K562 (cell line): Measurements from ENCODE around the gene TMPRSS5. TPM values are rescaled to one million over a fixed set of nuclear protein-coding genes. Genes with fewer than 3 reads are reported as not detected.

ENCODE experiments used
- ARNT ChIP-seq, 2 experiments: fragments of 450-650 bp; IDR thresholded peaks; 2 replicates each; pipeline ENCODE4 v1.6.1; 2016; ENCODE audit warnings: mild to moderate bottlenecking in 1 of 2
- CBFA2T2 ChIP-seq: fragments of 450-650 bp; conservative IDR thresholded peaks from 2 replicates; pipeline ENCODE4 v1.6.1; 2017; ENCODE audit warnings: mild to moderate bottlenecking
- CEBPZ ChIP-seq: fragments of 150-350 bp; IDR thresholded peaks from 2 replicates; pipeline ENCODE4 v1.6.1; 2014; ENCODE audit warnings: low read depth, mild to moderate bottlenecking, low read length, borderline replicate concordance
- ERF ChIP-seq: fragments of 450-650 bp; formaldehyde crosslinking; IDR thresholded peaks from 2 replicates; pipeline ENCODE4 v1.4.0; 2020; ENCODE audit warnings: mild to moderate bottlenecking, mixed read lengths
- GABPA ChIP-seq: fragments of 200-800 bp; sonication (Bioruptor generic); conservative IDR thresholded peaks from 2 replicates; pipeline ENCODE4 v1.6.1; 2016; ENCODE audit warnings: low read depth, missing genetic modification characterization, missing compliant biosample characterization
- HDGF ChIP-seq: fragments of 450-650 bp; IDR thresholded peaks from 2 replicates; pipeline ENCODE4 v1.6.1; 2016
- MCM7 ChIP-seq, 2 experiments: fragments of 450-650 bp; IDR thresholded peaks; 2 replicates each; pipeline ENCODE4 v1.6.1; 2016 to 2018
- NEUROD1 ChIP-seq: fragments of 150-350 bp; IDR thresholded peaks from 2 replicates; pipeline ENCODE4 v1.6.1; 2014; ENCODE audit warnings: borderline replicate concordance, low read length, low read depth; ENCODE audit not compliant: partially characterized antibody
- PHF8 ChIP-seq: fragments of 200-600 bp; sonication (generic); IDR thresholded peaks from 2 replicates; pipeline ENCODE4 v1.6.1; 2012; ENCODE audit warnings: mixed run types, mild to moderate bottlenecking, inconsistent platforms, low read length, moderate library complexity, borderline replicate concordance
- SMAD2 ChIP-seq: fragments of 150-350 bp; IDR thresholded peaks from 2 replicates; pipeline ENCODE4 v1.6.1; 2014; ENCODE audit warnings: low read depth, mild to moderate bottlenecking, low read length
- SMARCA4 ChIP-seq: fragments of 450-650 bp; IDR thresholded peaks from 2 replicates; pipeline ENCODE4 v1.6.1; 2016
- SUPT5H ChIP-seq: fragments of 450-650 bp; IDR thresholded peaks from 2 replicates; pipeline ENCODE4 v1.6.1; 2016
- TBL1XR1 ChIP-seq, 2 experiments: IDR thresholded peaks; 2 replicates each; pipeline ENCODE4 v1.6.1; 2012; ENCODE audit warnings: improper control_type of control experiment in 2 of 2, low read length in 2 of 2, mild to moderate bottlenecking in 1 of 2
- ZNF561 ChIP-seq: fragments of 450-650 bp; formaldehyde crosslinking; conservative IDR thresholded peaks from 2 replicates; pipeline ENCODE4 v1.4.0; 2020; ENCODE audit warnings: mild to moderate bottlenecking, moderate library complexity
- ZNF583 ChIP-seq: fragments of 250-450 bp; sonication (Bioruptor Pico); IDR thresholded peaks from 2 replicates; pipeline ENCODE4 v1.4.0; 2020
- polyA plus RNA-seq, 8 experiments: library from polyadenylated mRNA; depleted of rRNA in 4 of 8; stranded (reverse) in 5 of 8; unstranded in 3 of 8; fragments of >200 nt; fragmentation: Nextera tagmentation in 2 of 8; fragmentation: Illumina TruSeq in 1 of 8; extraction: Ambion mirVana in 2 of 8; extraction: Trizol in 1 of 8; gene quantifications; 2 replicates each; pipeline versions ENCODE4 v1.2.1 to v1.2.3, GENCODE V29; 2011 to 2014; ENCODE audit warnings: inconsistent platforms in 1 of 8, missing spikeins in 1 of 8
- total RNA-seq, 7 experiments: library from RNA; depleted of rRNA in 6 of 7; stranded (reverse); fragments of >200 nt in 6 of 7; fragmentation: Illumina TruSeq in 2 of 7; extraction: Trizol in 2 of 7; gene quantifications; 2 replicates each; pipeline versions ENCODE4 v1.2.1 to v1.2.3, GENCODE V29; 2011 to 2021; ENCODE audit warnings: low replicate concordance in 1 of 7
- TF ChIP-seq, protein P1 (sequence below): sonication (generic); formaldehyde crosslinking; IDR thresholded peaks from 2 replicates; pipeline ENCODE4 v1.8.0; 2022; ENCODE audit warnings: mild to moderate bottlenecking, missing genetic modification reagents

The TMPRSS5 gene
- total and polyA plus RNA-seq, 9 of the 15 experiments (the other 6 are each of a cell fraction or from before 2014, with no cell fraction given), result 0.07 to 0.49 (median 0.17) TPM; not detected in 1

GRCh38 chr11:113690619-113691569, 15.2 kb downstream of the TMPRSS5 start (continued):
- TF ChIP-seq CEBPZ (no peak), ARNT (IDR thresholded peaks at IDR 0.05) (no peak; a peak in 1 of 4 replicates), CBFA2T2 (no peak), ERF (no peak), PHF8 (peak; percentile 43; the same call in 1 of the 2 replicates), TBL1XR1 (IDR thresholded peaks at IDR 0.05; ENCODE audit: low read length in 2 of 2) (peak in 1 of 2 experiments; percentile 47; a peak in 2 of 4 replicates), GABPA (tag) (no peak), ZNF583 (no peak), SUPT5H (peak; percentile 56; the same call in 1 of the 2 replicates), SMARCA4 (peak; percentile 77), SMAD2 (no peak), ZNF561 (CRISPR knock-in tag) (0 out of 2 replicates have a peak, but pooled peaks have one; percentile 37), HDGF (0 out of 2 replicates have a peak, but pooled peaks have one; percentile 14), NEUROD1 (peak; percentile 77), MCM7 (IDR thresholded peaks at IDR 0.05) (no peak)
- TF ChIP-seq, protein P1, sequence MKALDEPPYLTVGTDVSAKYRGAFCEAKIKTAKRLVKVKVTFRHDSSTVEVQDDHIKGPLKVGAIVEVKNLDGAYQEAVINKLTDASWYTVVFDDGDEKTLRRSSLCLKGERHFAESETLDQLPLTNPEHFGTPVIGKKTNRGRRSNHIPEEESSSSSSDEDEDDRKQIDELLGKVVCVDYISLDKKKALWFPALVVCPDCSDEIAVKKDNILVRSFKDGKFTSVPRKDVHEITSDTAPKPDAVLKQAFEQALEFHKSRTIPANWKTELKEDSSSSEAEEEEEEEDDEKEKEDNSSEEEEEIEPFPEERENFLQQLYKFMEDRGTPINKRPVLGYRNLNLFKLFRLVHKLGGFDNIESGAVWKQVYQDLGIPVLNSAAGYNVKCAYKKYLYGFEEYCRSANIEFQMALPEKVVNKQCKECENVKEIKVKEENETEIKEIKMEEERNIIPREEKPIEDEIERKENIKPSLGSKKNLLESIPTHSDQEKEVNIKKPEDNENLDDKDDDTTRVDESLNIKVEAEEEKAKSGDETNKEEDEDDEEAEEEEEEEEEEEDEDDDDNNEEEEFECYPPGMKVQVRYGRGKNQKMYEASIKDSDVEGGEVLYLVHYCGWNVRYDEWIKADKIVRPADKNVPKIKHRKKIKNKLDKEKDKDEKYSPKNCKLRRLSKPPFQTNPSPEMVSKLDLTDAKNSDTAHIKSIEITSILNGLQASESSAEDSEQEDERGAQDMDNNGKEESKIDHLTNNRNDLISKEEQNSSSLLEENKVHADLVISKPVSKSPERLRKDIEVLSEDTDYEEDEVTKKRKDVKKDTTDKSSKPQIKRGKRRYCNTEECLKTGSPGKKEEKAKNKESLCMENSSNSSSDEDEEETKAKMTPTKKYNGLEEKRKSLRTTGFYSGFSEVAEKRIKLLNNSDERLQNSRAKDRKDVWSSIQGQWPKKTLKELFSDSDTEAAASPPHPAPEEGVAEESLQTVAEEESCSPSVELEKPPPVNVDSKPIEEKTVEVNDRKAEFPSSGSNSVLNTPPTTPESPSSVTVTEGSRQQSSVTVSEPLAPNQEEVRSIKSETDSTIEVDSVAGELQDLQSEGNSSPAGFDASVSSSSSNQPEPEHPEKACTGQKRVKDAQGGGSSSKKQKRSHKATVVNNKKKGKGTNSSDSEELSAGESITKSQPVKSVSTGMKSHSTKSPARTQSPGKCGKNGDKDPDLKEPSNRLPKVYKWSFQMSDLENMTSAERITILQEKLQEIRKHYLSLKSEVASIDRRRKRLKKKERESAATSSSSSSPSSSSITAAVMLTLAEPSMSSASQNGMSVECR (CRISPR knock-in tag), result no peak
